H9 (cell line): ENCODE measurements around the gene LMCD1. TPM values are rescaled to one million over a fixed set of nuclear protein-coding genes. Genes with fewer than 3 reads are reported as not detected.

ENCODE experiments used
- DNase-seq: peaks from one replicate; pipeline ENCODE4 v3.0.0-alpha.2; 2017
- H2AFZ ChIP-seq: one replicate; pipeline ENCODE4 v1.6.1; 2013; ENCODE audit warnings: mild to moderate bottlenecking, low read length, control low read depth, moderate library complexity
- H2AK5ac ChIP-seq: 2 replicates; pipeline ENCODE4 v1.6.1; 2013; ENCODE audit warnings: low read length, control low read depth, mixed read lengths; ENCODE audit not compliant: insufficient read length
- H2BK120ac ChIP-seq: one replicate; pipeline ENCODE4 v1.6.1; 2013; ENCODE audit warnings: low read depth, mild to moderate bottlenecking, low read length, control low read depth, inconsistent platforms; ENCODE audit not compliant: poor library complexity, severe bottlenecking
- H2BK12ac ChIP-seq: 2 replicates; pipeline ENCODE4 v1.6.1; 2013; ENCODE audit warnings: low read length, control low read depth, mixed read lengths, low read depth; ENCODE audit not compliant: insufficient read length
- H2BK15ac ChIP-seq: 2 replicates; pipeline ENCODE4 v1.6.1; 2013; ENCODE audit warnings: low read depth, low read length, control low read depth
- H2BK20ac ChIP-seq: one replicate; pipeline ENCODE4 v1.6.1; 2013; ENCODE audit warnings: low read depth, mild to moderate bottlenecking, low read length, control low read depth, inconsistent platforms; ENCODE audit not compliant: poor library complexity, severe bottlenecking
- H2BK5ac ChIP-seq: 2 replicates; pipeline ENCODE4 v1.6.1; 2013; ENCODE audit warnings: low read length, control low read depth, mixed read lengths; ENCODE audit not compliant: insufficient read length
- H3K14ac ChIP-seq: 2 replicates; pipeline ENCODE4 v1.6.1; 2013; ENCODE audit warnings: low read length, control low read depth; ENCODE audit not compliant: insufficient read depth
- H3K18ac ChIP-seq: 2 replicates; pipeline ENCODE4 v1.6.1; 2013; ENCODE audit warnings: low read depth, mild to moderate bottlenecking, mixed read lengths, low read length, control low read depth; ENCODE audit not compliant: insufficient read length
- H3K23ac ChIP-seq: 2 replicates; pipeline ENCODE4 v1.6.1; 2013; ENCODE audit warnings: low read length, control low read depth, mixed read lengths, low read depth; ENCODE audit not compliant: insufficient read length
- H3K23me2 ChIP-seq: 2 replicates; pipeline ENCODE4 v1.6.1; 2013; ENCODE audit warnings: low read depth, mild to moderate bottlenecking, mixed read lengths, low read length, control low read depth; ENCODE audit not compliant: insufficient read length, poor library complexity, severe bottlenecking
- H3K27ac ChIP-seq: 2 replicates; pipeline ENCODE4 v1.5.1; 2013; ENCODE audit warnings: low read length, control low read depth, mixed read lengths, low read depth; ENCODE audit not compliant: insufficient read length
- H3K27me3 ChIP-seq: 2 replicates; pipeline ENCODE4 v1.6.1; 2013; ENCODE audit warnings: low read length, control low read depth, inconsistent platforms; ENCODE audit not compliant: insufficient read depth
- H3K4ac ChIP-seq: 2 replicates; pipeline ENCODE4 v1.6.1; 2013; ENCODE audit warnings: low read depth, mild to moderate bottlenecking, control low read depth, inconsistent platforms, low read length, moderate library complexity
- H3K4me1 ChIP-seq: 2 replicates; pipeline ENCODE4 v1.6.1; 2013; ENCODE audit warnings: low read length, control low read depth, inconsistent platforms; ENCODE audit not compliant: insufficient read depth
- H3K4me2 ChIP-seq: 2 replicates; pipeline ENCODE4 v1.6.1; 2013; ENCODE audit warnings: low read length, control low read depth, mixed read lengths; ENCODE audit not compliant: insufficient read length, insufficient read depth
- H3K56ac ChIP-seq: 2 replicates; pipeline ENCODE4 v1.6.1; 2013; ENCODE audit warnings: low read depth, mild to moderate bottlenecking, mixed read lengths, low read length, control low read depth; ENCODE audit not compliant: insufficient read length
- H3K79me1 ChIP-seq: 2 replicates; pipeline ENCODE4 v1.6.1; 2013; ENCODE audit warnings: low read depth, mild to moderate bottlenecking, moderate library complexity, low read length, control low read depth, inconsistent platforms; ENCODE audit not compliant: insufficient read depth, poor library complexity, severe bottlenecking
- H3K79me2 ChIP-seq: 2 replicates; pipeline ENCODE4 v1.6.1; 2013; ENCODE audit warnings: low read length, control low read depth, inconsistent platforms; ENCODE audit not compliant: insufficient read depth
- H3K9ac ChIP-seq: 2 replicates; pipeline ENCODE4 v1.6.1; 2013; ENCODE audit warnings: low read length, control low read depth, mixed read lengths; ENCODE audit not compliant: insufficient read length; ENCODE audit errors: extremely low read depth
- H3K9me3 ChIP-seq: one replicate; pipeline ENCODE4 v1.6.1; 2013; ENCODE audit warnings: low read depth, low read length, inconsistent platforms; ENCODE audit not compliant: control insufficient read depth
- H3T11ph ChIP-seq: one replicate; pipeline ENCODE4 v1.6.1; 2013; ENCODE audit warnings: mild to moderate bottlenecking, low read length, control low read depth, inconsistent platforms
- H4K20me1 ChIP-seq: one replicate; pipeline ENCODE4 v1.6.1; 2013; ENCODE audit not compliant: control insufficient read depth, insufficient read length, insufficient read depth
- H4K5ac ChIP-seq: 2 replicates; pipeline ENCODE4 v1.6.1; 2013; ENCODE audit warnings: low read depth, mild to moderate bottlenecking, mixed read lengths, low read length, control low read depth; ENCODE audit not compliant: insufficient read length
- H4K8ac ChIP-seq: replicated peaks from 2 replicates; pipeline ENCODE4 v1.6.1; 2013; ENCODE audit warnings: low read length, control low read depth, mixed read lengths, low read depth; ENCODE audit not compliant: insufficient read length
- H4K91ac ChIP-seq: 2 replicates; pipeline ENCODE4 v1.6.1; 2013; ENCODE audit warnings: low read depth, mild to moderate bottlenecking, moderate library complexity, mixed read lengths, low read length, control low read depth; ENCODE audit not compliant: insufficient read length
- H3K27ac Mint-ChIP-seq, 3 experiments: 2 replicates in 2 of 3; 3 replicates in 1 of 3; pipeline ENCODE4 v1.8.0; 2020 to 2021; ENCODE audit warnings: mixed read lengths in 3 of 3, mild to moderate bottlenecking in 1 of 3, moderate library complexity in 1 of 3
- H3K27me3 Mint-ChIP-seq: 2 replicates; pipeline ENCODE4 v1.8.0; 2021; ENCODE audit warnings: low read depth, mild to moderate bottlenecking, moderate library complexity, mixed read lengths
- H3K36me3 Mint-ChIP-seq, 3 experiments: 2 replicates in 2 of 3; 3 replicates in 1 of 3; pipeline ENCODE4 v1.8.0; 2020 to 2021; ENCODE audit warnings: low read depth in 3 of 3, mixed read lengths in 3 of 3; ENCODE audit not compliant: insufficient read depth in 1 of 3
- H3K4me1 Mint-ChIP-seq, 2 experiments: 2 replicates each; pipeline ENCODE4 v1.8.0; 2020; ENCODE audit warnings: mixed read lengths in 2 of 2
- H3K4me3 Mint-ChIP-seq, 2 experiments: 2 replicates in 1 of 2; 3 replicates in 1 of 2; pipeline ENCODE4 v1.8.0; 2020 to 2021; ENCODE audit warnings: mild to moderate bottlenecking in 2 of 2, mixed read lengths in 2 of 2, moderate library complexity in 1 of 2
- H3K9me3 Mint-ChIP-seq, 2 experiments: 2 replicates in 1 of 2; 3 replicates in 1 of 2; pipeline ENCODE4 v1.8.0; 2020; ENCODE audit warnings: mild to moderate bottlenecking in 2 of 2, mixed read lengths in 2 of 2, moderate library complexity in 1 of 2
- WGBS: extraction: QIAGEN DNeasy Blood & Tissue Kit; methylation state at CpG from one replicate; pipeline ENCODE4 v1.1.7; 2013; ENCODE audit warnings: missing lambda C conversion rate, low lambda C conversion rate, mixed read lengths; ENCODE audit not compliant: insufficient read length; ENCODE audit errors: extremely low coverage; 5-methylcytosine and 5-hydroxymethylcytosine counted together
- total RNA-seq: library from RNA; stranded (reverse); gene quantifications from 2 replicates; pipeline ENCODE4 v1.2.1, GENCODE V29; 2021
- TF ChIP-seq, protein P1 (sequence below): fragments of 200-600 bp; sonication (generic); conservative IDR thresholded peaks from 3 replicates; pipeline ENCODE4 v1.8.0; 2021; ENCODE audit warnings: antibody characterized with exemption, mild to moderate bottlenecking

LMCD1 gene
- total RNA-seq, 1 experiment from 2014 or later = 19.2 TPM

DNA sequence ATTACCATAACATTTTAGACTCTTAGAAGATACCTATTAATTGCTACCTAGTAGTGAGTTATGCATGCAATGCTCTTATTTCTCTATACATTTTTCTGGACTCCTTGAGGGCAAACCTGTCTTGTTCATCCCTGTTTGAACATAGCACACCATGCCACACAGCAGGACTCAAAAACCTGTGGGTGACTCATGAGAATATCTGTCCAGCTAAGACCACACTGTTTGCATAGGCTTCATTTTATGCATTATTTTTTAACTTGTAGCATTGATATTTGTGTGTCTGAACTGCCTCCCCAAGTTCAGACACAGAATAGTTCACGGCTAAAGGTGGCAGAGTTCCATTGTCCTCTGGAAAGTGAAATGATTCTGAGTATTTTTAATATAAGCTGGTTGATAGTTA, 1.8 kb downstream of the LMCD1 start:
- H3K36me3 Mint-ChIP-seq = peaks cover 0 to 4% (median 1%) of the 10 kb centered on the region in 3 experiments; a peak in 5 of 7 replicates
- Histone ChIP-seq H3K9me3 (no peaks in the 10 kb centered on the region), H3K23ac (no peak overlapping the region), H3K79me1 (no peaks in the 10 kb centered on the region), H2AK5ac (no peak overlapping the region), H4K91ac (no peak overlapping the region), H2BK15ac (no peak overlapping the region), H3K18ac (no peak overlapping the region), H2BK12ac (no peak overlapping the region), H4K5ac (no peak overlapping the region), H3K27me3 (no peaks in the 10 kb centered on the region), H2AFZ (no peak overlapping the region), H3K79me2 (no peaks in the 10 kb centered on the region), H4K20me1 (no peaks in the 10 kb centered on the region), H4K8ac (no peak overlapping the region), H3K4me1 (peaks cover 14% of the 10 kb centered on the region), H2BK5ac (no peak overlapping the region), H3K9ac (no peak overlapping the region), H2BK120ac (no peak overlapping the region), H3K27ac (no peak overlapping the region), H2BK20ac (no peak overlapping the region), H3K4me2 (no peak overlapping the region), H3T11ph (no peak overlapping the region), H3K4ac (no peak overlapping the region), H3K23me2 (no peaks in the 10 kb centered on the region), H3K14ac (no peak overlapping the region), H3K56ac (no peak overlapping the region)
- no peak overlapping the region for H3K27ac Mint-ChIP-seq
- H3K9me3 Mint-ChIP-seq = peaks cover 0 to 2% of the 10 kb centered on the region in 2 experiments; a peak in 1 of 5 replicates
- TF ChIP-seq, protein P1, sequence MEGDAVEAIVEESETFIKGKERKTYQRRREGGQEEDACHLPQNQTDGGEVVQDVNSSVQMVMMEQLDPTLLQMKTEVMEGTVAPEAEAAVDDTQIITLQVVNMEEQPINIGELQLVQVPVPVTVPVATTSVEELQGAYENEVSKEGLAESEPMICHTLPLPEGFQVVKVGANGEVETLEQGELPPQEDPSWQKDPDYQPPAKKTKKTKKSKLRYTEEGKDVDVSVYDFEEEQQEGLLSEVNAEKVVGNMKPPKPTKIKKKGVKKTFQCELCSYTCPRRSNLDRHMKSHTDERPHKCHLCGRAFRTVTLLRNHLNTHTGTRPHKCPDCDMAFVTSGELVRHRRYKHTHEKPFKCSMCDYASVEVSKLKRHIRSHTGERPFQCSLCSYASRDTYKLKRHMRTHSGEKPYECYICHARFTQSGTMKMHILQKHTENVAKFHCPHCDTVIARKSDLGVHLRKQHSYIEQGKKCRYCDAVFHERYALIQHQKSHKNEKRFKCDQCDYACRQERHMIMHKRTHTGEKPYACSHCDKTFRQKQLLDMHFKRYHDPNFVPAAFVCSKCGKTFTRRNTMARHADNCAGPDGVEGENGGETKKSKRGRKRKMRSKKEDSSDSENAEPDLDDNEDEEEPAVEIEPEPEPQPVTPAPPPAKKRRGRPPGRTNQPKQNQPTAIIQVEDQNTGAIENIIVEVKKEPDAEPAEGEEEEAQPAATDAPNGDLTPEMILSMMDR = no peak
- no CpG with 5 or more reads among the region's 1 CpG for WGBS
- no peak for DNase-seq
- no peak overlapping the region for H3K4me3 Mint-ChIP-seq
- H3K4me1 Mint-ChIP-seq = peaks cover 52 to 55% of the 10 kb centered on the region in 2 experiments
- H3K27me3 Mint-ChIP-seq = no peaks in the 10 kb centered on the region
